GM12801 (cell line): ENCODE data around the gene CMSS1.

Experiments used
- CTCF ChIP-seq: IDR thresholded peaks from one replicate; pipeline ENCODE4 v1.5.1; 2011; ENCODE audit warnings: control low read depth; ENCODE audit not compliant: insufficient read length; ENCODE audit errors: extremely low read depth

The CMSS1 gene

GRCh38 chr3:100141586-100141985 lies 323.9 kb downstream of the CMSS1 start:
- no peak for TF ChIP-seq CTCF

GRCh38 chr3:100144255-100144866 lies 326.7 kb downstream of the CMSS1 start:
- TF ChIP-seq CTCF, result no peak

- no peak for TF ChIP-seq CTCF
These were observed 331.5 kb downstream of the CMSS1 start for GRCh38 chr3:100149130-100149529.

- TF ChIP-seq CTCF, result no peak
These were observed 332.2 kb downstream of the CMSS1 start for GRCh38 chr3:100149713-100150415.

- TF ChIP-seq CTCF, result no peak
These were observed 332.8 kb downstream of the CMSS1 start for GRCh38 chr3:100150473-100150872.

GRCh38 chr3:100151024-100151707 lies 333.5 kb downstream of the CMSS1 start:
- no peak for TF ChIP-seq CTCF

- no peak for TF ChIP-seq CTCF
These were observed 336.5 kb downstream of the CMSS1 start for GRCh38 chr3:100154171-100154570.
